Ramos (cell line): ENCODE data around the gene OSCP1.
"Not testable (repeated sequence)": the region's sequence is repeated elsewhere in the genome, so short reads cannot be mapped to it uniquely, and the experiment has no call there.

Source experiments
- in situ Hi-C: fragments of 300-500 bp; cut with MboI; formaldehyde crosslinking; loops from one replicate; pipeline ENCODE4 v1.14.3; 2022; ENCODE audit warnings: low sequenced_read_pairs; ENCODE audit not compliant: unreplicated experiment

OSCP1 gene

GRCh38 chr1:36450270-36450918 lies at the start of gene OSCP1:
Gene OSCP1 (minus strand): TSS chr1:36450451. CDS start chr1:36450369, 82 bp downstream.
- in situ Hi-C loops = no loop called here

- in situ Hi-C loops = no loop called here
These were observed 47.0 kb upstream of the OSCP1 start for GRCh38 chr1:36497207-36497606.

- in situ Hi-C loops = no loop called here
These were observed 44.7 kb upstream of the OSCP1 start for GRCh38 chr1:36494971-36495370.

- in situ Hi-C loops = no loop called here
These were observed 43.3 kb upstream of the OSCP1 start for GRCh38 chr1:36493524-36493923.

GRCh38 chr1:36492491-36492890 lies 42.2 kb upstream of the OSCP1 start:
- in situ Hi-C loops = no loop called here

GRCh38 chr1:36489258-36490051 lies 39.2 kb upstream of the OSCP1 start:
- in situ Hi-C loops = not testable (repeated sequence)

GRCh38 chr1:36487906-36488305 lies 37.7 kb upstream of the OSCP1 start:
- in situ Hi-C loops = no loop called here

- in situ Hi-C loops = not testable (repeated sequence)
These were observed 37.1 kb upstream of the OSCP1 start for GRCh38 chr1:36487336-36487725.

- in situ Hi-C loops = no loop called here
These were observed 36.4 kb upstream of the OSCP1 start for GRCh38 chr1:36486439-36487335.

- in situ Hi-C loops = no loop called here
These were observed 35.8 kb upstream of the OSCP1 start for GRCh38 chr1:36486093-36486438.

- in situ Hi-C loops = no loop called here
These were observed 33.8 kb upstream of the OSCP1 start for GRCh38 chr1:36484099-36484498.

- in situ Hi-C loops = no loop called here
These were observed 32.6 kb upstream of the OSCP1 start, which contains the start of gene CSF3R for GRCh38 chr1:36482724-36483388. Gene CSF3R (minus strand): TSS chr1:36482913. CDS start chr1:36479496, 3,417 bp downstream.

GRCh38 chr1:36481771-36482723 lies 31.8 kb upstream of the OSCP1 start:
- in situ Hi-C loops = no loop called here

- in situ Hi-C loops = no loop called here
These were observed 30.8 kb upstream of the OSCP1 start for GRCh38 chr1:36481091-36481490.

GRCh38 chr1:36480161-36480560 lies 29.9 kb upstream of the OSCP1 start:
- in situ Hi-C loops = no loop called here

GRCh38 chr1:36479505-36480051 lies 29.3 kb upstream of the OSCP1 start:
- in situ Hi-C loops = no loop called here

- in situ Hi-C loops = not testable (repeated sequence)
These were observed 27.4 kb upstream of the OSCP1 start for GRCh38 chr1:36477615-36478014.

GRCh38 chr1:36476945-36477344 lies 26.7 kb upstream of the OSCP1 start:
- in situ Hi-C loops = no loop called here
